Ascending aorta (tissue), 2 donors: ENCODE data around the gene STK26. TPM values are rescaled to one million over a fixed set of nuclear protein-coding genes. Genes with fewer than 3 reads are reported as not detected.
"Not testable (repeated sequence)": the region's sequence is repeated elsewhere in the genome, so short reads cannot be mapped to it uniquely, and the experiment has no call there.

Experiments used
- DNase-seq, 2 donors: peaks; one replicate each; pipeline ENCODE4 v3.0.0-alpha.2; 2019; ENCODE audit warnings: low spot score in 2 of 2
- H3K27ac ChIP-seq, 2 donors: fragments of 200-600 bp; sonication (generic); one replicate each; pipeline ENCODE4 v1.5.1; 2016 to 2017; ENCODE audit warnings: mild to moderate bottlenecking in 1 of 2
- H3K27me3 ChIP-seq: fragments of 200-600 bp; sonication (generic); one replicate; pipeline ENCODE4 v1.5.1; 2017
- H3K36me3 ChIP-seq, 2 donors: fragments of 200-600 bp; sonication (generic); one replicate each; pipeline ENCODE4 v1.5.1; 2016
- H3K4me1 ChIP-seq, 2 donors: fragments of 200-600 bp; sonication (generic); one replicate each; pipeline ENCODE4 v1.5.1; 2016 to 2017; ENCODE audit warnings: mild to moderate bottlenecking in 1 of 2
- H3K4me3 ChIP-seq, 2 donors: fragments of 200-600 bp; sonication (generic); one replicate each; pipeline ENCODE4 v1.5.1; 2016 to 2017; ENCODE audit warnings: mild to moderate bottlenecking in 1 of 2
- H3K9me3 ChIP-seq, 2 donors: fragments of 200-600 bp; sonication (generic); one replicate each; pipeline ENCODE4 v1.5.1; 2016
- CTCF ChIP-seq, 3 experiments: fragments of 200-600 bp in 2 of 3; fragments of 450-650 bp in 1 of 3; sonication (generic) in 2 of 3; IDR thresholded peaks; one replicate each; pipeline ENCODE4 v1.5.1; 2016 to 2019; ENCODE audit warnings: antibody characterized with exemption in 3 of 3, mild to moderate bottlenecking in 1 of 3, moderate library complexity in 1 of 3
- intact Hi-C: fragments of 100-400 bp; cut with DNase I; formaldehyde crosslinking; loops from one replicate; pipeline ENCODE4 v1.15.1; 2023
- total RNA-seq: library from RNA; depleted of rRNA; stranded (reverse); fragments of >200 nt; gene quantifications from one replicate; pipeline ENCODE4 v1.1.0, GENCODE V29; 2016

STK26 gene
- total RNA-seq, 1 donor from 2014 or later = 1.8 TPM

DNA sequence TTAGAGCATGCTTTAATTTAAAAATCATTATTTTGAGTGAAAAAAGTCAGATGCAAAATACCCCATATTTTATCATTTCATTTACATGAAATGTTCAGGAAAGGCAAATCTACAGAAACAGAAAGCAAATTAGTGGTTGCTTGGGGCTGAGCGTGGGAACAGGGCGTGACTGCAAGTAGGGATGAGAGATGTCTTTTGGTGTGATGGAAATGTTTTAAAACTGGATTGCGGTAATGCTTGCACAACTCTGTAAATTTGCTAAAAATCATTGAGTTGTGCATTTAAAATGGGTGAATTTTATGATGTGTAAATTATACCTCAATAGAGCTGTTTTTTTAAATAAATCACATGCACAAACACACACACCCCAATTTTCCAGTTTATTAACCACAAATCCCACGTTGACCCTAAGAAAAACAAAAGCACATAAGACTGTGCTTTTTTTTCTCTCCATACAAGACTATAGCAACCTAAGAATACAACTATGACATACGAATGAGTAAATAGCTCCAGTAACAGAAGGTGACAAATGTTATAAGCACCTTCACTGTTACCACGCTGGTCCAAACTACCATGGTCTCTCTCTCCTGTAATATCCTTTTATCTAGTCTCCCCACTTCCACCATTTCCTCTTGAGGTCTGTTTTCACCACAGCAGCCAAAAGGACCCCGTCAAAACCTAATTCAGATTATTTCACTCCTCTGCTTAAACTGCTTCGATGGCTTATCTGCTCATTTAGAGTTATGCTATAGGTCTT is 67.5 kb downstream of the STK26 start:
- Histone ChIP-seq H3K9me3 (no peaks in the 10 kb centered on the region), H3K4me1 (no peaks in the 10 kb centered on the region), H3K27ac (no peak overlapping the region), H3K36me3 (no peaks in the 10 kb centered on the region), H3K4me3 (no peak overlapping the region), H3K27me3 (no peaks in the 10 kb centered on the region)
- DNase-seq = no peak
- intact Hi-C loops = no loop called here
- no peak for TF ChIP-seq CTCF (IDR thresholded peaks at IDR 0.05)

GRCh38 chrX:132092439-132093065 is 69.5 kb downstream of the STK26 start:
- Histone ChIP-seq H3K4me3 (no peak overlapping the region), H3K27me3 (no peaks in the 10 kb centered on the region), H3K27ac (no peak overlapping the region), H3K4me1 (no peaks in the 10 kb centered on the region), H3K9me3 (no peaks in the 10 kb centered on the region), H3K36me3 (no peaks in the 10 kb centered on the region)
- intact Hi-C loops = loop anchor here (2.0 kb wide), 1 partner anchor 126 kb away; the partner anchor contains the start of gene RAP2C
- TF ChIP-seq CTCF (IDR thresholded peaks at IDR 0.05) = peak; percentile 55 to 76 (median 70)
- DNase-seq = peak in 1 of 2 donors; percentile 74

- no peak overlapping the region for H3K27ac ChIP-seq
- no peak for DNase-seq
- TF ChIP-seq CTCF (IDR thresholded peaks at IDR 0.05) = no peak
- no peaks in the 10 kb centered on the region for H3K27me3 ChIP-seq
- no peaks in the 10 kb centered on the region for H3K9me3 ChIP-seq
- no peaks in the 10 kb centered on the region for H3K4me1 ChIP-seq
- intact Hi-C loops = loop anchor here (2.0 kb wide), 1 partner anchor 125 kb away; the partner anchor contains the start of gene RAP2C
- no peaks in the 10 kb centered on the region for H3K36me3 ChIP-seq
- no peak overlapping the region for H3K4me3 ChIP-seq
Observed at GRCh38 chrX:132093239-132093860, 70.2 kb downstream of the STK26 start.

DNA sequence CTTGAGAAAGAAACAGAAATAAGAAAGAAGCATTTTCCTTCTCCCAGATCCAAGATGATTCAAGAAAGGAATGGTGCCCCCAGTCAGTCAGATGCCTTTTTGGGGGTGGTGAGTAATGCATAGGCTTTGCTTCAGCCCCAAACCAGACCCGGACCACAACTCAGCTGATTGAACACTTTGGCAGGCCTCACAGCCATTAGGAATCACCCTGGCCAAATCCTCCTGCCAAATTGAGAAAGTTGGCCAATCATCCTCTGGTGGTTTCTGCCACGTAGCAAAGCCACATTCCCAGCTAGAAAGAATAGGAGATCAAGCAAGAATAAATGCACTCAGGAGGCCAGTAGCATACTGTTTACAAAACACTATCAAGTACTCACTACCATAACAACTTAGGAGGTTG is 71.1 kb downstream of the STK26 start:
- no peak for DNase-seq
- no peaks in the 10 kb centered on the region for H3K27me3 ChIP-seq
- no peak overlapping the region for H3K4me3 ChIP-seq
- no peaks in the 10 kb centered on the region for H3K4me1 ChIP-seq
- intact Hi-C loops = no loop called here
- H3K9me3 ChIP-seq = no peaks in the 10 kb centered on the region
- no peak overlapping the region for H3K27ac ChIP-seq
- no peaks in the 10 kb centered on the region for H3K36me3 ChIP-seq
- TF ChIP-seq CTCF (IDR thresholded peaks at IDR 0.05) = no peak

DNA sequence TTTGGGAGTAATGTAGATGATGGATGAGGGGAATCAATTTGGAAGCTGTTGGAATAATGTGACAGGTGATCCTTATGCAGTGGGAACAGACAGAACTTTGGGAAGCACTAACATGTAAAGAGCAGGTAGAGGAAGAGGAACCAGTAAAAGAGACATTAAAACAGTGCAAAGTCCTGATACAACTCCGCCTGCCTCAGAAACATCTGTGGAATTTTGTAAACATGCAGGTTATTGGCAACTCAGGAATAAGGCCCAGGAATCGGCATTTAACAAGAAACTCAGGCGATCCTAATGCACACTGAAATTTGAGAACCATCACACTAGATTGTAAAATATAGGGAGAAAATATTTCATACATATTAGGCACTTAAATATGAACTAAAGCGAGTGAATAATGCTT is 75.6 kb downstream of the STK26 start:
- DNase-seq, H3K9me3 ChIP-seq, H3K36me3 ChIP-seq, H3K27me3 ChIP-seq, H3K4me3 ChIP-seq, intact Hi-C loops, H3K27ac ChIP-seq, H3K4me1 ChIP-seq: not testable (repeated sequence)

- no peaks in the 10 kb centered on the region for H3K9me3 ChIP-seq
- intact Hi-C loops = no loop called here
- no peaks in the 10 kb centered on the region for H3K36me3 ChIP-seq
- no peak overlapping the region for H3K4me3 ChIP-seq
- DNase-seq = no peak
- H3K27ac ChIP-seq = peak overlapping the region in 1 of 2 donors; percentile 19
- peaks cover 0 to 3% of the 10 kb centered on the region in 2 donors for H3K4me1 ChIP-seq
- TF ChIP-seq CTCF (IDR thresholded peaks at IDR 0.05) = no peak
- H3K27me3 ChIP-seq = no peaks in the 10 kb centered on the region
Observed at GRCh38 chrX:132101206-132101605, 78.1 kb downstream of the STK26 start.
